MM.1S (cell line): ENCODE results near the gene HOXC6.

Experiments used
- CTCF ChIP-seq: fragments of 300-600 bp; sonication (generic); IDR thresholded peaks from 2 replicates; pipeline ENCODE4 v1.5.1; 2016; ENCODE audit warnings: antibody characterized with exemption, low read length, mixed read lengths
- EZH2phosphoT487 ChIP-seq: fragments of 300-600 bp; sonication (generic); IDR thresholded peaks from 2 replicates; pipeline ENCODE4 v1.6.1; 2018; ENCODE audit warnings: antibody characterized with exemption, low read length

- TF ChIP-seq CTCF: no peak
- TF ChIP-seq EZH2phosphoT487: no peak
Measured at GRCh38 chr12:54022960-54023884, 5.0 kb upstream of the HOXC6 start.
